Suprapubic skin (tissue), 4 donors: ENCODE measurements around the gene TMCO4. TPM values are rescaled to one million over a fixed set of nuclear protein-coding genes. Genes with fewer than 3 reads are reported as not detected.
"Not testable (repeated sequence)": the region's sequence is repeated elsewhere in the genome, so short reads cannot be mapped to it uniquely, and the experiment has no call there.

ENCODE experiments used
- DNase-seq, 2 donors: peaks; one replicate each; pipeline ENCODE4 v3.0.0-alpha.2; 2019; ENCODE audit warnings: low spot score in 2 of 2
- H3K27ac ChIP-seq: fragments of 200-600 bp; sonication (generic); one replicate; pipeline ENCODE4 v1.5.1; 2019
- H3K27me3 ChIP-seq: fragments of 200-600 bp; sonication (generic); one replicate; pipeline ENCODE4 v1.5.1; 2019
- H3K36me3 ChIP-seq: fragments of 200-600 bp; sonication (generic); one replicate; pipeline ENCODE4 v1.5.1; 2019
- H3K4me1 ChIP-seq: fragments of 200-600 bp; sonication (generic); one replicate; pipeline ENCODE4 v1.5.1; 2019
- H3K4me3 ChIP-seq: fragments of 200-600 bp; sonication (generic); one replicate; pipeline ENCODE4 v1.5.1; 2019; ENCODE audit warnings: mild to moderate bottlenecking
- H3K9me3 ChIP-seq: fragments of 200-600 bp; sonication (generic); one replicate; pipeline ENCODE4 v1.5.1; 2019
- EP300 ChIP-seq: sonication (generic); formaldehyde crosslinking; IDR thresholded peaks from one replicate; pipeline ENCODE4 v1.6.1; 2017; ENCODE audit warnings: antibody characterized with exemption
- POLR2A ChIP-seq, 2 donors: fragments of 450-650 bp; IDR thresholded peaks; one replicate each; pipeline ENCODE4 v1.6.1; 2017; ENCODE audit warnings: antibody characterized with exemption in 2 of 2, mild to moderate bottlenecking in 2 of 2, moderate library complexity in 2 of 2
- POLR2AphosphoS5 ChIP-seq, 3 donors: sonication (generic); formaldehyde crosslinking; IDR thresholded peaks; one replicate each; pipeline ENCODE4 v1.6.1; 2017; ENCODE audit warnings: antibody characterized with exemption in 3 of 3
- WGBS: methylation state at CpG from one replicate; pipeline ENCODE4 v1.1.5; 2018; 5-methylcytosine and 5-hydroxymethylcytosine counted together
- total RNA-seq, 4 donors: library from RNA; depleted of rRNA; stranded (reverse); fragments of >200 nt; gene quantifications; one replicate each; pipeline ENCODE4 v1.1.0, GENCODE V29; 2016
- TF ChIP-seq, protein P1 (sequence below), 2 donors: fragments of 200-600 bp in 1 of 2; fragments of 450-650 bp in 1 of 2; sonication (generic) in 1 of 2; IDR thresholded peaks; one replicate each; pipeline ENCODE4 v1.5.1; 2016 to 2019; ENCODE audit warnings: antibody characterized with exemption in 2 of 2, mild to moderate bottlenecking in 1 of 2, moderate library complexity in 1 of 2

The TMCO4 gene
- total RNA-seq, result 10 to 100 TPM; 11.6 to 23.8 (median 15.0) TPM

DNA sequence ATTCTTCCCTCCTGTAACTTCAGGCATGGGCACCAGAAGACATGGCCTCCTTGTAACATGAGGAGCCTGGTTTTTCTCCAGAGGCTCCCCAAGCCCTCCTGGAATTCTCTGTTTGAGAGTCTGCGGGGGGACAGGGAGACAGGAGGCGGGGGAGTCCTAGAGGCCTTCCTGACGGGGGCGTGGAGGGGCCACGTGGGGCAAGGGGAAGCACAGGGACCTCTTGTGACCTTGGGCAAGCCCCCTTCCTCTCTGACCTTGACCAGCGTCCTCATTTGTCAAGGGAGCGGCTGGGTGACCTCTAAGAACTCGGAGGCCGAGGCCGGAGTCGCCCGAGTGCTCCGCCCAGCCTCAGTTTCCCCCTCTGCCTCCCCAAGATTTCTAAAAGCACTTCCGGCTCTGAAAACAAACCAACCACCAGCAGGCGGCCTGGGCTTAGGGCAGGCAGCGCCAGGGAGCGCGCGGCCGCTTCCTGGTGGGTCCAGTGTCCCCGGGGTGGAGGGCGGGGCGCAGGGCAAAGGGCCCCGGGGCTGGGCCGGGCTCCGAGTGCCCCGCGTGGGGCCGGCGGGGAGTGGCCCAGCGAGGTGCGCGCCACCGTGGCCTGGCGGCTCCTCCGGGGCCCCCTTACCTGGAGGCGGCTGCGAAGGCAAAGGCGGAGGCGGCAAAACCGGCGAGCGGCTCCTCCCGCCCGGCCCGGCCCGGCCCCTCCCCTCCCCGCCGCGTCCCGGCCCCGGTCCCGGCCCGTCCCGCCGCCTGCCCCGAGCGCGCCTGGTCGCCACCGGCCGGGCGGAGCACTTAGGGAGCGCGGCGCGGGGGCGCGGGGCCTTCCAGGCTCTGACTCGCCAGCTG is at the start of gene TMCO4:
TSS of gene TMCO4 (minus strand) at position 687 of the 846 bp plus-strand sequence. CDS start 19,158 bp downstream, outside the sequence.
- DNase-seq, result peak in 1 of 2 donors; percentile 75
- WGBS, result 10% methylated on average over 2 of the region's 70 CpGs

GRCh38 chr1:19849307-19849706 is 49.6 kb upstream of the TMCO4 start:
- DNase-seq, H3K27ac ChIP-seq, H3K4me3 ChIP-seq, H3K4me1 ChIP-seq, H3K9me3 ChIP-seq, H3K36me3 ChIP-seq, H3K27me3 ChIP-seq: not testable (repeated sequence)
- WGBS, result 80% methylated on average over 3 of the region's 3 CpGs

More for the DNA sequence above, at the start of gene TMCO4:
- H3K4me1 ChIP-seq, result peaks cover 17% of the 10 kb centered on the region
- H3K36me3 ChIP-seq, result no peaks in the 10 kb centered on the region
- no peaks in the 10 kb centered on the region for H3K27me3 ChIP-seq
- no peaks in the 10 kb centered on the region for H3K9me3 ChIP-seq
- peak within 1 kb of the TSS; percentile 88 for H3K27ac ChIP-seq
- peak within 1 kb of the TSS; percentile 82 for H3K4me3 ChIP-seq
- TF ChIP-seq EP300 (no peak), POLR2AphosphoS5 (IDR thresholded peaks at IDR 0.05) (no peak), POLR2A (IDR thresholded peaks at IDR 0.05) (peak in 1 of 2 donors; percentile 17)
- TF ChIP-seq, protein P1, sequence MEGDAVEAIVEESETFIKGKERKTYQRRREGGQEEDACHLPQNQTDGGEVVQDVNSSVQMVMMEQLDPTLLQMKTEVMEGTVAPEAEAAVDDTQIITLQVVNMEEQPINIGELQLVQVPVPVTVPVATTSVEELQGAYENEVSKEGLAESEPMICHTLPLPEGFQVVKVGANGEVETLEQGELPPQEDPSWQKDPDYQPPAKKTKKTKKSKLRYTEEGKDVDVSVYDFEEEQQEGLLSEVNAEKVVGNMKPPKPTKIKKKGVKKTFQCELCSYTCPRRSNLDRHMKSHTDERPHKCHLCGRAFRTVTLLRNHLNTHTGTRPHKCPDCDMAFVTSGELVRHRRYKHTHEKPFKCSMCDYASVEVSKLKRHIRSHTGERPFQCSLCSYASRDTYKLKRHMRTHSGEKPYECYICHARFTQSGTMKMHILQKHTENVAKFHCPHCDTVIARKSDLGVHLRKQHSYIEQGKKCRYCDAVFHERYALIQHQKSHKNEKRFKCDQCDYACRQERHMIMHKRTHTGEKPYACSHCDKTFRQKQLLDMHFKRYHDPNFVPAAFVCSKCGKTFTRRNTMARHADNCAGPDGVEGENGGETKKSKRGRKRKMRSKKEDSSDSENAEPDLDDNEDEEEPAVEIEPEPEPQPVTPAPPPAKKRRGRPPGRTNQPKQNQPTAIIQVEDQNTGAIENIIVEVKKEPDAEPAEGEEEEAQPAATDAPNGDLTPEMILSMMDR (IDR thresholded peaks at IDR 0.05), result peak in 1 of 2 donors; percentile 44

GRCh38 chr1:19847334-19847733 is 47.6 kb upstream of the TMCO4 start:
- WGBS, result 69% methylated on average over 9 of the region's 9 CpGs
- not testable (repeated sequence) for H3K36me3 ChIP-seq, H3K27ac ChIP-seq

DNA sequence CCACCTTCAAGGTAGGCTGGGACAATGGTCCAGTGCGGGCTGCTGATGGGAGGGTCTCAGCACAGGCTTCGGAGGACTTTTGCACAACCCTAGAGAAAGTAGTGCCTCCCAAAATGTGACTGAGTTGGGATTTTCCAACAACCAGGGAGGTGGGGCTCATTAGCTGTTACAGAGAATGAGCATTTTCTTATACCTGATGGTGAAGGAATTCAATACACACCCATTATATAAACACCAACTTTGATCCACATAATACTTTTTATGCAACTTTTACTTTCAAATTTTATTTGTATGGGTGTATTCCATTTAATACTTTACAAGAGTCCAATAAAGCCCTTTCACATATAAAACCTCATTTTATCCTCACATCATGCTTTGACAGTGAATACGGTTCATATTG is 46.6 kb upstream of the TMCO4 start:
- WGBS, result 95% methylated on average over 3 of the region's 3 CpGs
- Histone ChIP-seq H3K36me3 (no peaks in the 10 kb centered on the region), H3K4me3 (no peak overlapping the region), H3K4me1 (no peaks in the 10 kb centered on the region), H3K27me3 (peaks cover 7% of the 10 kb centered on the region), H3K9me3 (no peaks in the 10 kb centered on the region), H3K27ac (no peak overlapping the region)
- no peak for TF ChIP-seq POLR2A (IDR thresholded peaks at IDR 0.05)
- TF ChIP-seq, protein P1 (IDR thresholded peaks at IDR 0.05), result no peak
- no peak for TF ChIP-seq POLR2AphosphoS5 (IDR thresholded peaks at IDR 0.05)
- TF ChIP-seq EP300, result no peak
- no peak for DNase-seq

More at GRCh38 chr1:19847334-19847733, 47.6 kb upstream of the TMCO4 start:
- not testable (repeated sequence) for DNase-seq, H3K4me3 ChIP-seq, H3K9me3 ChIP-seq, H3K4me1 ChIP-seq, H3K27me3 ChIP-seq

DNA sequence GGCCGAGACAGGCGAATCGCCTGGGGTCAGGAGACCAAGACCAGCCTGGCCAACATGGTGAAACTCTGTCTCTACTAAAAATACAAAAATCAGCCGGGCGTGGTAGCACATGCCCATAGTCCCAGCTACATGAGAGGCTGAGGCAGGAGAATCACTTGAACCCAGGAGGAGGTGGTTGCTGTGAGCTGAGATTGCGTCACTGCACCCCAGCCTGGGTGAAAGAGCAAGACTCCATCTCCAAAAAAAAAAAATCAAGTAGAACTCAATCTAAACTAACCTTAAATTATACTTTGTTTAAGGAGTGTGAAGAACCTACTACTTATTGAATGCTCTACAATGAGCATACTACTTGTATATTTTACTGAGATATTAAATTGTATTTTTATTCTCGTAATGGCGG is 45.8 kb upstream of the TMCO4 start:
- Histone ChIP-seq H3K27ac (no peak overlapping the region), H3K9me3 (no peaks in the 10 kb centered on the region), H3K4me1 (no peaks in the 10 kb centered on the region), H3K36me3 (no peaks in the 10 kb centered on the region), H3K27me3 (peaks cover 7% of the 10 kb centered on the region), H3K4me3 (no peak overlapping the region)
- TF ChIP-seq EP300 (no peak), POLR2AphosphoS5 (IDR thresholded peaks at IDR 0.05) (no peak), POLR2A (IDR thresholded peaks at IDR 0.05) (no peak)
- TF ChIP-seq, protein P1 (IDR thresholded peaks at IDR 0.05), result no peak
- DNase-seq, result no peak
- WGBS, result 86% methylated on average over 8 of the region's 8 CpGs

DNA sequence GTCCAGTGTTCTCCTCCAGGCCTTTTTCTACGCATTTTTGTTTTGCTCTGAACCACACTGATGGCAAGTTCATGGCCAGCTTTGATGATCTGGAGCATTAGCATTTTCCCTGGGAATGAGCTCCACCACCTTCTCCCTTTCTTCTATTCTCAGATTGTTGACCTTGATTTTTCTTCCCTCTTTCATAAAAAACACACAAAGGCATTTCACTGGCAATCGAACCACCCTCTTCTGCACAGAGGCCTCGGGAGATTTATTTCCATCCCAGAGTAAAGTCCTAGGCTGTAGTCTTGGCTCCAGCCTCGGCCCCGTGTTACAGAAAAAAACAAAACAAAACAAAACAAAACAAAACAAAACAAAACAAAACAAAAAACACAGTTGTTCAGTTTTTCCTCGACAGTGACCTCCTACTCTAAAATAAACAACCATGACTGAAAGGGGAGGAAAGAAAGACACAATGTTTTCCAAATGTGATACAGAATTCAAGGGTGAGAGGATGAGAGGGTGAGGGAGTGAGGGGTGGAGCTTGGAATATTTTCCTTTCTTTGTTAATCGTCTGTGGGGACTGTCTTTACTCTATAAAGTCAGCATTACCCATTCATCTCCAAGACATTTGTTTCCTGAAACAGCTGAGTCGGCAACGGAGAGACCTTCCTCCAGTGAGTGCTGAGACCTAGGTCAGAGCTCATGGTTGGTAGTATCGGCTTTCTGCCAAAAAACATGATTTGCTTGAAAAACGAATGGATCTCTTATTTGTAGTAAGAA is 45.2 kb upstream of the TMCO4 start:
- Histone ChIP-seq H3K4me1 (no peaks in the 10 kb centered on the region), H3K9me3 (no peaks in the 10 kb centered on the region), H3K27me3 (peaks cover 7% of the 10 kb centered on the region), H3K27ac (no peak overlapping the region), H3K36me3 (no peaks in the 10 kb centered on the region), H3K4me3 (no peak overlapping the region)
- no peak for DNase-seq
- WGBS, result 43% methylated on average over 11 of the region's 11 CpGs
- no peak for TF ChIP-seq POLR2A (IDR thresholded peaks at IDR 0.05)
- no peak for TF ChIP-seq POLR2AphosphoS5 (IDR thresholded peaks at IDR 0.05)
- TF ChIP-seq, protein P1 (IDR thresholded peaks at IDR 0.05), result no peak
- no peak for TF ChIP-seq EP300
